GM21360 (cell line): Measurements from ENCODE around the gene CSF2.

Experiments used
- ATAC-seq: cut with Tn5 transposase; IDR thresholded peaks from one replicate; pipeline ENCODE4 v1.9.1; 2021; ENCODE audit warnings: mild to moderate bottlenecking, moderate library complexity; ENCODE audit not compliant: unreplicated experiment

The CSF2 gene

GRCh38 chr5:132086277-132086794 is 12.7 kb downstream of the CSF2 start:
- no peak for ATAC-seq

- no peak for ATAC-seq
Measured at GRCh38 chr5:132087176-132087575, 13.6 kb downstream of the CSF2 start.

GRCh38 chr5:132087661-132088060 is 14.1 kb downstream of the CSF2 start:
- no peak for ATAC-seq

- ATAC-seq: no peak
Measured at GRCh38 chr5:132089363-132089762, 15.8 kb downstream of the CSF2 start.

- no peak for ATAC-seq
Measured at GRCh38 chr5:132090107-132090506, 16.5 kb downstream of the CSF2 start.

GRCh38 chr5:132093271-132093670 is 19.7 kb downstream of the CSF2 start:
- ATAC-seq: no peak

- no peak for ATAC-seq
Measured at GRCh38 chr5:132094393-132095076, 20.9 kb downstream of the CSF2 start.

GRCh38 chr5:132095077-132095410 is 21.5 kb downstream of the CSF2 start:
- no peak for ATAC-seq

- ATAC-seq: no peak
Measured at GRCh38 chr5:132095424-132095972, 21.9 kb downstream of the CSF2 start.

GRCh38 chr5:132096904-132097303 is 23.3 kb downstream of the CSF2 start:
- ATAC-seq: no peak

GRCh38 chr5:132098151-132098594 is 24.6 kb downstream of the CSF2 start:
- ATAC-seq: no peak

GRCh38 chr5:132098621-132099020 is 25.0 kb downstream of the CSF2 start:
- no peak for ATAC-seq

- peak; percentile 34 for ATAC-seq
Measured at GRCh38 chr5:132099076-132099748, 25.6 kb downstream of the CSF2 start.

GRCh38 chr5:132099905-132100304 is 26.3 kb downstream of the CSF2 start:
- no peak for ATAC-seq

GRCh38 chr5:132100672-132101261 is 27.2 kb downstream of the CSF2 start:
- peak; percentile 26 for ATAC-seq

- no peak for ATAC-seq
Measured at GRCh38 chr5:132101385-132101880, 27.8 kb downstream of the CSF2 start.

- ATAC-seq: no peak
Measured at GRCh38 chr5:132102101-132102701, 28.6 kb downstream of the CSF2 start.

GRCh38 chr5:132102944-132103331 is 29.3 kb downstream of the CSF2 start:
- ATAC-seq: no peak

- peak; percentile 56 for ATAC-seq
Measured at GRCh38 chr5:132103332-132103951, 29.9 kb downstream of the CSF2 start.

- peak; percentile 13 for ATAC-seq
Measured at GRCh38 chr5:132103969-132104391, 30.4 kb downstream of the CSF2 start.

- no peak for ATAC-seq
Measured at GRCh38 chr5:132104556-132104955, 31.0 kb downstream of the CSF2 start.
